GM20000 (cell line): Measurements from ENCODE around the gene CPED1.

Source experiments
- DNase-seq: peaks from one replicate; pipeline ENCODE4 v3.0.0; 2012; ENCODE audit warnings: low spot score
- CTCF ChIP-seq: IDR thresholded peaks from 2 replicates; pipeline ENCODE4 v1.5.1; 2012; ENCODE audit warnings: mild to moderate bottlenecking, control low read depth; ENCODE audit errors: extremely low read depth, missing control alignments

Gene CPED1

GRCh38 chr7:120988591-120989256 is at the start of gene CPED1:
CPED1 (plus strand) TSS chr7:120988711; CDS start chr7:120989622, 911 bp downstream.
- DNase-seq = peak; percentile 25
- no peak for TF ChIP-seq CTCF

- TF ChIP-seq CTCF = no peak
- no peak for DNase-seq
Measured at GRCh38 chr7:120939345-120939744, 49.2 kb upstream of the CPED1 start.

- no peak for TF ChIP-seq CTCF
- no peak for DNase-seq
Measured at GRCh38 chr7:120941064-120941463, 47.4 kb upstream of the CPED1 start.

GRCh38 chr7:120941856-120942255 is 46.7 kb upstream of the CPED1 start:
- no peak for DNase-seq
- TF ChIP-seq CTCF = no peak

- TF ChIP-seq CTCF = no peak
Measured at GRCh38 chr7:120942861-120943260, 45.6 kb upstream of the CPED1 start.

GRCh38 chr7:120944826-120945562 is 43.5 kb upstream of the CPED1 start:
- no peak for DNase-seq
- no peak for TF ChIP-seq CTCF

More at GRCh38 chr7:120942861-120943260, 45.6 kb upstream of the CPED1 start:
- DNase-seq = no peak

GRCh38 chr7:120947980-120948379 is 40.5 kb upstream of the CPED1 start:
- TF ChIP-seq CTCF = no peak
- no peak for DNase-seq
